ENCODE data around the gene CXCR6.

Gene CXCR6

GRCh38 chr3:45933591-45933990 is 9.7 kb upstream of the CXCR6 start:
- H3K27ac ChIP-seq = no peak overlapping the region
- H3K4me1 ChIP-seq = no peaks in the 10 kb centered on the region
- H3K27me3 ChIP-seq = no peaks in the 10 kb centered on the region
- no peaks in the 10 kb centered on the region for H3K9me3 ChIP-seq
- peaks cover 79 to 98% (median 83%) of the 10 kb centered on the region in 3 donors for H3K36me3 ChIP-seq
- TF ChIP-seq CTCF (IDR thresholded peaks at IDR 0.05) = no peak
- peak in 1 of 2 donors; percentile 12 for DNase-seq
- no peak overlapping the region for H3K4me3 ChIP-seq
- intact Hi-C loops (cut with DNase I; ENCODE audit: low total_unique reads) = no loop called here

GRCh38 chr3:45936261-45936660 is 7.0 kb upstream of the CXCR6 start:
- no peaks in the 10 kb centered on the region for H3K27me3 ChIP-seq
- DNase-seq = peak in 1 of 2 donors; percentile 38
- peaks cover 52 to 82% (median 56%) of the 10 kb centered on the region in 3 donors for H3K36me3 ChIP-seq
- peaks cover 0 to 12% (median 4%) of the 10 kb centered on the region in 4 donors for H3K4me1 ChIP-seq
- no peak for TF ChIP-seq CTCF (IDR thresholded peaks at IDR 0.05)
- no peaks in the 10 kb centered on the region for H3K9me3 ChIP-seq
- intact Hi-C loops (cut with DNase I; ENCODE audit: low total_unique reads) = no loop called here
- H3K4me3 ChIP-seq = no peak overlapping the region
- H3K27ac ChIP-seq = no peak overlapping the region

GRCh38 chr3:45937206-45938042 is 5.8 kb upstream of the CXCR6 start:
- intact Hi-C loops (cut with DNase I; ENCODE audit: low total_unique reads) = no loop called here
- Histone ChIP-seq H3K4me3 (no peak overlapping the region), H3K4me1 (peaks cover 0 to 12% (median 4%) of the 10 kb centered on the region in 4 donors), H3K27me3 (no peaks in the 10 kb centered on the region), H3K9me3 (no peaks in the 10 kb centered on the region), H3K36me3 (peaks cover 42 to 80% (median 44%) of the 10 kb centered on the region in 3 donors), H3K27ac (no peak overlapping the region)
- TF ChIP-seq CTCF (IDR thresholded peaks at IDR 0.05) = no peak
- DNase-seq = peak in 1 of 2 donors; percentile 54

GRCh38 chr3:45938043-45938435 is 5.2 kb upstream of the CXCR6 start:
- peaks cover 0 to 12% (median 4%) of the 10 kb centered on the region in 4 donors for H3K4me1 ChIP-seq
- H3K9me3 ChIP-seq = no peaks in the 10 kb centered on the region
- no peak overlapping the region for H3K4me3 ChIP-seq
- H3K27ac ChIP-seq = no peak overlapping the region
- peak in 1 of 2 donors; percentile 24 for DNase-seq
- H3K36me3 ChIP-seq = peaks cover 36 to 80% (median 43%) of the 10 kb centered on the region in 3 donors
- no peak for TF ChIP-seq CTCF (IDR thresholded peaks at IDR 0.05)
- no peaks in the 10 kb centered on the region for H3K27me3 ChIP-seq
- intact Hi-C loops (cut with DNase I; ENCODE audit: low total_unique reads) = no loop called here

- peak; percentile 87 to 90 for DNase-seq
- H3K4me3 ChIP-seq = no peak overlapping the region
- peak; percentile 88 for TF ChIP-seq CTCF (IDR thresholded peaks at IDR 0.05)
- no peak overlapping the region for H3K27ac ChIP-seq
- no peaks in the 10 kb centered on the region for H3K9me3 ChIP-seq
- intact Hi-C loops (cut with DNase I; ENCODE audit: low total_unique reads) = no loop called here
- no peaks in the 10 kb centered on the region for H3K27me3 ChIP-seq
- H3K4me1 ChIP-seq = peaks cover 0 to 12% (median 4%) of the 10 kb centered on the region in 4 donors
- H3K36me3 ChIP-seq = peaks cover 28 to 76% (median 51%) of the 10 kb centered on the region in 3 donors
Observed at GRCh38 chr3:45938864-45939263, 4.4 kb upstream of the CXCR6 start.

All from tibial artery (tissue), 4 donors.